ENCODE measurements around the gene LCE7A.

LCE7A gene

GRCh38 chr1:152880316-152880715 is 20.5 kb downstream of the LCE7A start:
- DNase-seq = no peak

- no peak for DNase-seq
These were observed 21.1 kb downstream of the LCE7A start for GRCh38 chr1:152880907-152881306.

GRCh38 chr1:152884085-152884484 is 24.3 kb downstream of the LCE7A start:
- no peak for DNase-seq

GRCh38 chr1:152884506-152884905 is 24.7 kb downstream of the LCE7A start:
- no peak for DNase-seq

- DNase-seq = no peak
These were observed 25.3 kb downstream of the LCE7A start for GRCh38 chr1:152884966-152885624.

- no peak for DNase-seq
These were observed 26.3 kb downstream of the LCE7A start for GRCh38 chr1:152886085-152886484.

- no peak for DNase-seq
These were observed 27.1 kb downstream of the LCE7A start for GRCh38 chr1:152886758-152887409.

GRCh38 chr1:152888126-152888525 is 28.3 kb downstream of the LCE7A start:
- no peak for DNase-seq

GRCh38 chr1:152899027-152899426 is 39.2 kb downstream of the LCE7A start:
- DNase-seq = no peak

- no peak for DNase-seq
These were observed 40.1 kb downstream of the LCE7A start for GRCh38 chr1:152899883-152900282.

- DNase-seq = no peak
These were observed 41.8 kb downstream of the LCE7A start for GRCh38 chr1:152901631-152902030.

- no peak for DNase-seq
These were observed 42.8 kb downstream of the LCE7A start for GRCh38 chr1:152902636-152903035.

- no peak for DNase-seq
These were observed 45.1 kb downstream of the LCE7A start for GRCh38 chr1:152904688-152905440.

GRCh38 chr1:152906023-152906565 is 46.3 kb downstream of the LCE7A start:
- DNase-seq = no peak

GRCh38 chr1:152907686-152908601 is 48.1 kb downstream of the LCE7A start, which contains the start of gene IVL:
Gene IVL (plus strand): TSS chr1:152908546. CDS start chr1:152909798, 1,252 bp downstream.
- no peak for DNase-seq

GRCh38 chr1:152909206-152909605 is 49.4 kb downstream of the LCE7A start:
- no peak for DNase-seq

Measured in right kidney (tissue), 1 donor.